ENCODE measurements around the gene CRIP2.

Gene CRIP2

DNA sequence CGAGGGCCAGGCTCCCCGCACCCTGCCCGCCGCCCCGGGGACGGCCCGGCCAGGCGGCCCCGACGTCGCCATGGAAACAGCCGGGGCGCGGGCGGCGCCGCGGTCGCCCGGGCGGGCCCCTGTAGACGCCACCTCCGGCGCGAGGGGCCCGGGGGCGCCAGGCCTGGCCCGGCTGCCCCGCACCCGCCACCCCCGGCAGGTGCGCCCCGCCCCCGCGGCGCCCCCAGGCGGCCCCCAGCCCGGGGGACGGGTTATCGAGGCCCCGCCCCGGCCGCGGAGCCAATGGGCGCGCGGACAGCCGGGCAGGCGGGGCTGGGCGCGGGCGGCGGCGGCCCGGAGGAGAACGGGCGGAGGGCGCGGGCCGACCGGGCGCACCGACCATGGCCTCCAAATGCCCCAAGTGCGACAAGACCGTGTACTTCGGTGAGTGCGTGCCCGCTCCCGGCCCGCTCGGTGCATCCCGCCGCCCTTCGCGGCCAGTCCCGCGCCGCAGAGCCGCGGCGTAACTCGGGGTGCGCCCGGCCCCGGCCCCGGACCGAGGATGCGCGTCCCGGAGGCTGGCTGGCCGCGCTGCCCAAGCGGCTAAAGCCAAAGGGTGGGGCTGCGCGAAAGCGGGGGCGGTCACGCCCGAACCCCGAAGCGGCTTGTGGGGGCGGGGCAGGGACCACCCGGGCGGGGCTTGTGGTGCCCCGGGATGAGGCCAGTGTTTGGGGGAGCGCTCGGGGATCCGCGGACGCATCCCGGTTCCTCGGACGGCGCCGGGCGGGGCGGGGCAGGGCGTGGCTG lies at the start of gene CRIP2:
Gene CRIP2, plus strand, starts transcription at position 339 of the 786 bp plus-strand sequence. Its CDS starts 42 bp downstream, at position 381.
- DNase-seq = peak; percentile 46

DNA sequence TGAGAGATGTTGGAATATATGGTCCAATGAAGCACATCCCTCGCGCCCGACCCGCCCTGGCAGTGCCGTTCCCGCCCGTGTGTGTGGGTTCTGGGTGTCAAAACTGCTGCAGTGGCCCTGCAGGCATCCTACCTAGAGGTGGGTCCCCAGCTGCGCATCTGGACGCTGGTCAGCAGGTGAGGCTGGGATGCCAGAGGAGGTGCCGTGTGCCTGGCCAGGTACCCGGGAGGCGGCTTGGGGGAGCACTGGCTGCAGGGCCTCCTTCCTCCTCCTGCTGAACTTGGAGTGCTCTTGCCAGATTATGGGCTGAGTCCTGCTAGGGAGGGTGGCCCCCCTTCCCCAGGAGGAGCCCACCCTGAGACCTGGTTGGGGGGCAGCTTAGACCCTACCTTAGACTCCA lies 49.8 kb upstream of the CRIP2 start:
- no peak for DNase-seq

DNA sequence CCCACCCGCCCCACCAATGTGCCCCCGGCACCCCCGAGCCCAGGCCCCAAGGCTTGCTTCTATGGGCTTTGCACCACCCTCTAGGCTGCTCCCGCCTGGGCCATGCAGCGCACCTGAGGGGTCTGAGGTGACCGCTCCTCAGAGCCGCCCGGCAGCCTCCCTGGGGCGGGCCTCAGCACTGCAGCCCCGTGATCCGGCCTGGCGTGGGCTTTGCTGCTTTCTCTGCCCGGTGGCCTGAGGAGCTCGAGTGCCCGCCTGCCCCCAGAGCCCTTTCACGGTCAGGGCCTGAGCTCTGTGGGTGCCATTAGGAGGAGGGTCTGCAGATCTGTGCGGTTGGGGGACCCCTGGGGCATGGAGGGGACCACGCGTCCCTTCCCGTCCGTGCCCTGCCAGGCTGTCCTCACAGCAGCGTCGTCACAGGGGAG lies 48.8 kb upstream of the CRIP2 start:
- DNase-seq = no peak

- no peak for DNase-seq
Observed at GRCh38 chr14:105426416-105427130, 48.0 kb upstream of the CRIP2 start.

- no peak for DNase-seq
Observed at GRCh38 chr14:105427412-105427811, 47.2 kb upstream of the CRIP2 start.

- no peak for DNase-seq
Observed at GRCh38 chr14:105427936-105428485, 46.6 kb upstream of the CRIP2 start.

GRCh38 chr14:105430042-105430441 lies 44.6 kb upstream of the CRIP2 start:
- DNase-seq = no peak

DNA sequence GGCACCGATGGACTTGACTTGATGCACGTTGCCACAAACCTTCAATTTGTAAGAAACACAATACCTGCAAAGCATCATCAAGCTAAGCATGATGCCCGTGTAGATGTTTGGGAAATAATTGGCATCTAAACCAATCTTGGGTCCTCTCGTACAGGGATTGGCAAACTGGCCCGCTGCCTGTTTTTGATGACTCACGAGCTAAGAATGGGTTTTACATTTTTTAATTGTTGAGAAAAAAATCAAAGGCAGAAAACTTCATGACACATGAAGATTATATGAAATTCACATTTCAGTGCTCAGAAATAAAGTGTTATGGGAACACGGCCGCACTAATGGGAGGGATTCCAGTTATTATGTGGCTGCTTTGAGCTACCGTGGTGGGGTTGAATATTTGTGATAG lies 44.1 kb upstream of the CRIP2 start:
- no peak for DNase-seq

GRCh38 chr14:105431256-105431655 lies 43.4 kb upstream of the CRIP2 start:
- DNase-seq = no peak

DNA sequence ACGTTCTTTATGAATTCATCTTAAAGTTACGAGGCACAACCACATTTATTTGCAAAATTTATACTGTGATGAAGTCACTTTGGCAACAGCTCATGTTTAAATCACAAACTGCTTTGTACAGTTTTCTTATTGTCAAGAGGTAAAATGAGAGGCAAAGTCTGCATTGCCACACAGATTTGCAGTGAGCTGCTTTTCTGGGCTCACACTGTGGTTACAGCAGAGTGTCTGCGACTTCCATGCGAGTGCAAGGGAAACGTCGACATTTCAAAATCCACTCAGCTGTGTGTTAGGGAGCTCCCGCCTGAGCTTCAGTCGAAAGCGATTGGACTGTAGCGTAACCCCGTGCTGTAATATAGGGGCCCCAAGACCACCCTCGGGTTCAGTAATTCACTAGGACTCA lies 42.0 kb upstream of the CRIP2 start:
- no peak for DNase-seq

DNA sequence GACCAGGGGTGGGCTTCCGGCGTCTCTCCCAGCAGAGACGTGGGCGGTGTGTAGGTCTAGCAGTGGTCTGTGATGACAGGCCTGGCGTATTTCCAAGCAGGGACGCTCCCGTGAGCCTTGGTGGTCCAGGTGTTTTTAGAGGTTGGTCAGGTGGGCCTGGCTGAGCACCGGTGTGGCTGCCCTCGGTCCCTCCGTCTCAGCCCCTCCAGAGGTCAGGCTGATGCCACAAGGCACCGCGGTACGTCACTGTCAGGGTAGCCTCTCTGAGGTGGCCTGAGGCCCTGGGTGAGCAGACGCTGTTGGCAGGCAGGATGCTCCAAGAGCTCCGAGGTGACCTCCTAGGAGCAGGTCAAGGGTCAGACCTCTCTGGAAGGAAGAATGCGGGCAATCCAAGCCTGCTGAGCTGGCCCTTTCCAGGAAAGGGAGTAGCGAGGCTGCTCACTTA lies 41.4 kb upstream of the CRIP2 start:
- no peak for DNase-seq

- no peak for DNase-seq
Observed at GRCh38 chr14:105436402-105436801, 38.2 kb upstream of the CRIP2 start.

- no peak for DNase-seq
Observed at GRCh38 chr14:105436891-105437722, 37.5 kb upstream of the CRIP2 start.

- DNase-seq = no peak
Observed at GRCh38 chr14:105437723-105438500, 36.7 kb upstream of the CRIP2 start.

- DNase-seq = no peak
Observed at GRCh38 chr14:105439179-105439578, 35.4 kb upstream of the CRIP2 start.

GRCh38 chr14:105439710-105440553 lies 34.7 kb upstream of the CRIP2 start:
- DNase-seq = no peak

DNA sequence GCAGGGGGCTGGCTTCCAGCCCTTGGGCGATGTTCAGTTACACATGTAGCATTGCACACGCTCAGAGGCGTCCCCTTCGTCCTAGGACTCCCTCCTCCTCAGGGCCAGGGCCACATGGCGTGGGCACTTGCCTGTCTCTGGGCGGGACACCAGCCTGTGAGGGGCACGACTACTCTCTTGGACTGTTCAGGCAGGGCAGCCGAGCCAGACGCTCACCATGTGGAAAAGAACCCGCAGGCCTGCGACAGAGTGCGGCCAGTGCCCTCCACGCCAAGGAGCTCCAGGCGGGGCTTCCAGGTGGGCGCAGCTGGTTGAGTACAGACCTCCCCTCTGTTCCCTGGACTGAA lies 34.1 kb upstream of the CRIP2 start:
- DNase-seq = no peak

DNA sequence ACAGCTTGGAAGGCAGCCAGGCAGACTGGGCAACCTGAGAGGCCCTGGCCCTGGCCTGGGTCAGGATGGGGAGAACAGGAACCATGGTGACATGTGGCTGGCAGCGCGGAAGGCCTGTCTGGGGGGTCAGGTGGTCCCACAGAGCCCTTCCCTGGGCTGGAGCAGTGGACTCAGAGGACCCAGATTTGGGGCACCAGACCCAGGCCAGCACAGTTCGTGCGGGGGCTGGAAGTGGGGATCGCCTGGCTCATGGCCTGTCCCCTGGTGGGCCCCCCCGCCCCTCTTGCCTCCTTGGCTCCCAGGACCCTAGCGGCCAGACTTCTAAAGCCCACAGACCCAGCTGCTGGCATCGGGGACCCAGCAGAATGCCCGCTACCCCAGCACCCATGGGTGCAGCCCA lies 33.6 kb upstream of the CRIP2 start:
- DNase-seq = no peak

GRCh38 chr14:105442125-105442524 lies 32.5 kb upstream of the CRIP2 start:
- no peak for DNase-seq

GRCh38 chr14:105442834-105443233 lies 31.8 kb upstream of the CRIP2 start:
- no peak for DNase-seq

DNA sequence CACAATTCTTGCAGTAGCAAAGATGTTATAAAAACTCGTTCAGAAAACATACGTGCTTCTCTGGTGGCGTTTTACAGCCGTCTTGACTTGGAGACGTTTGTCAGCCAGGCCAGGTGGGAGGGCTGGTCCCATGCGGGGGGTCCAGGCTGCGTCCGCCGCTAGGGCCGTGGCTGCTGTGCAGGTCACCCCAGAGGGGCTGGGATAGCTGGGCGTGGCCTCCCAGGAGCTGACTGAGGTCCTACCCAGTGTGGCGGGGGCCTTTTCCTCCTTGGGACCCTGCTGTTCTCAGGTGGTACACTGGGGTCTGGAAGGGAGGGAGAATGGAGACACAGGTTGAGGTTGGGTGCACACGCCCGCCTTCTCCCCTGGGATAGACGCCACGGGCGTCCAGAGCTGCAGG lies 29.8 kb upstream of the CRIP2 start:
- DNase-seq = no peak

All from activated naive CD4-positive, alpha-beta T cell treated with Interleukin-2 at 50 U/mL for 16 hours (primary cell).